RPMI7951 (cell line): ENCODE data around the gene C5orf52. TPM values are rescaled to one million over a fixed set of nuclear protein-coding genes. Genes with fewer than 3 reads are reported as not detected.
"Not testable (repeated sequence)": the region's sequence is repeated elsewhere in the genome, so short reads cannot be mapped to it uniquely, and the experiment has no call there.

Source experiments
- DNase-seq: peaks from one replicate; pipeline ENCODE4 v3.0.0-alpha.2; 2012; ENCODE audit warnings: low read depth
- total RNA-seq: library from RNA; depleted of rRNA; stranded (reverse); fragments of >200 nt; shearing (Covaris generic); gene quantifications from 2 replicates; pipeline ENCODE4 v1.2.3, GENCODE V29; 2014

The C5orf52 gene
- total RNA-seq, 1 experiment from 2014 or later = not detected

- no peak for DNase-seq
These were observed 6.6 kb downstream of the C5orf52 start for GRCh38 chr5:157677931-157678330.

GRCh38 chr5:157679801-157680200, 8.5 kb downstream of the C5orf52 start:
- no peak for DNase-seq

GRCh38 chr5:157680239-157680638, 8.9 kb downstream of the C5orf52 start:
- DNase-seq = no peak

- DNase-seq = no peak
These were observed 9.7 kb downstream of the C5orf52 start for GRCh38 chr5:157681048-157681447.

GRCh38 chr5:157682257-157682656, 10.9 kb downstream of the C5orf52 start:
- DNase-seq = no peak

GRCh38 chr5:157686276-157687197, 15.2 kb downstream of the C5orf52 start:
- not testable (repeated sequence) for DNase-seq

- no peak for DNase-seq
These were observed 15.8 kb downstream of the C5orf52 start for GRCh38 chr5:157687198-157687554.

GRCh38 chr5:157689942-157690689, 18.8 kb downstream of the C5orf52 start:
- DNase-seq = no peak

GRCh38 chr5:157690690-157691433, 19.5 kb downstream of the C5orf52 start:
- no peak for DNase-seq

GRCh38 chr5:157693816-157694215, 22.5 kb downstream of the C5orf52 start:
- not testable (repeated sequence) for DNase-seq

GRCh38 chr5:157696154-157696553, 24.8 kb downstream of the C5orf52 start:
- not testable (repeated sequence) for DNase-seq

GRCh38 chr5:157698674-157699073, 27.3 kb downstream of the C5orf52 start:
- DNase-seq = not testable (repeated sequence)

GRCh38 chr5:157703736-157704135, 32.4 kb downstream of the C5orf52 start:
- DNase-seq = no peak

GRCh38 chr5:157708866-157709265, 37.5 kb downstream of the C5orf52 start:
- peak; percentile 50 for DNase-seq

- DNase-seq = no peak
These were observed 38.0 kb downstream of the C5orf52 start for GRCh38 chr5:157709346-157709745.

GRCh38 chr5:157710431-157710830, 39.1 kb downstream of the C5orf52 start:
- DNase-seq = no peak

GRCh38 chr5:157710882-157711281, 39.5 kb downstream of the C5orf52 start:
- peak; percentile 41 for DNase-seq

- peak; percentile 19 for DNase-seq
These were observed 42.7 kb downstream of the C5orf52 start for GRCh38 chr5:157713830-157714595.

GRCh38 chr5:157714596-157714864, 43.2 kb downstream of the C5orf52 start:
- no peak for DNase-seq

- DNase-seq = peak; percentile 73
These were observed 47.2 kb downstream of the C5orf52 start for GRCh38 chr5:157718519-157718918.

GRCh38 chr5:157719245-157719644, 47.9 kb downstream of the C5orf52 start:
- no peak for DNase-seq

- no peak for DNase-seq
These were observed 49.8 kb downstream of the C5orf52 start for GRCh38 chr5:157721159-157721558.
